ENCODE measurements around the gene EIF3L. TPM values are rescaled to one million over a fixed set of nuclear protein-coding genes. Genes with fewer than 3 reads are reported as not detected.
A peak's percentile ranks its signal among the peaks of the same experiment; 100 is the strongest.

The EIF3L gene
- polyA plus RNA-seq, 1 donor from 2014 or later = 344 TPM

DNA sequence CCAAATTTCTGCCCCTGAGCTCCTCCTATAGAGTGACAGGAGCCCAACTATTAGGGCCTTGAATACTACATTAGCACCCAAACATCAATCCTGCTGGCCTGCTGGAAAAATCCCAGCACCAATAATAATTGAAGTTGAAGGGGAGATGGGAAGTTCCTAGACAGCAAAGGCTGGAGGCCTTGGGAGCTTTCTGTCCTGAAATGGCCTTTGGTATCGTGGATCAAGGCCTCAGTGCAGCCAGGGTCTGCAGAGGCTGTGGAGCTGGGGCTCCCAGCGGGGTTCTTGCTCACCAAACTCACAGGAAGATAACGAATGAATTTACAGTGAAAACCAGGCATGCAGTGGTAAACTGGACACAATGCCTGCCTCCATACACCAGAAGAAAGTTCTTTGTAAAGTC is 47.7 kb downstream of the EIF3L start:
- H3K9me3 Mint-ChIP-seq = no peaks in the 10 kb centered on the region
- no peaks in the 10 kb centered on the region for H3K36me3 Mint-ChIP-seq
- H3K27me3 Mint-ChIP-seq = no peaks in the 10 kb centered on the region
- H3K4me1 Mint-ChIP-seq = peaks cover 10 to 14% (median 10%) of the 10 kb centered on the region in 3 donors
- H3K4me3 Mint-ChIP-seq = peak overlapping the region in 1 of 4 donors; percentile 64
- peak overlapping the region; percentile 79 to 93 (median 82) for H3K27ac Mint-ChIP-seq

DNA sequence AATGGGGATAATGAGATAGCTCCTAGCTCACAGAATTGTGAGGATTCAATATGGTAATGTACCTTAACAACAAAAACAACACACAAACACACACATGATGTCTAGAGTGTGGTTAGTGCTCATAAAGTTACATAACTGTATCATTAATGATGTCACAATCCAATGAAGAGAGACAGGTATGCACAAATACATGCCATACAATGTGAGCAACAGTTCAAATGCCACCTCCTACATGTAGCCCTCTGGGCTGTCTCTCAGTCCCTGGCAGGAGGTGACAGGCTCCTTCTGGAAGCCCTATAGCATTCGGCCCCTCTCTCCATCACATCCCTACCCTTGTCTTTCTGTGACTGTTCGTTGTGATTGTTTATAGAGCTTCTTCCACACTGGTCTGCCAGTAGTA is 48.6 kb downstream of the EIF3L start:
- Mint-ChIP-seq H3K9me3 (no peaks in the 10 kb centered on the region), H3K27me3 (no peaks in the 10 kb centered on the region), H3K27ac (peak overlapping the region in 1 of 3 donors; percentile 40), H3K4me3 (no peak overlapping the region), H3K4me1 (peaks cover 10 to 14% (median 10%) of the 10 kb centered on the region in 3 donors), H3K36me3 (no peaks in the 10 kb centered on the region)

DNA sequence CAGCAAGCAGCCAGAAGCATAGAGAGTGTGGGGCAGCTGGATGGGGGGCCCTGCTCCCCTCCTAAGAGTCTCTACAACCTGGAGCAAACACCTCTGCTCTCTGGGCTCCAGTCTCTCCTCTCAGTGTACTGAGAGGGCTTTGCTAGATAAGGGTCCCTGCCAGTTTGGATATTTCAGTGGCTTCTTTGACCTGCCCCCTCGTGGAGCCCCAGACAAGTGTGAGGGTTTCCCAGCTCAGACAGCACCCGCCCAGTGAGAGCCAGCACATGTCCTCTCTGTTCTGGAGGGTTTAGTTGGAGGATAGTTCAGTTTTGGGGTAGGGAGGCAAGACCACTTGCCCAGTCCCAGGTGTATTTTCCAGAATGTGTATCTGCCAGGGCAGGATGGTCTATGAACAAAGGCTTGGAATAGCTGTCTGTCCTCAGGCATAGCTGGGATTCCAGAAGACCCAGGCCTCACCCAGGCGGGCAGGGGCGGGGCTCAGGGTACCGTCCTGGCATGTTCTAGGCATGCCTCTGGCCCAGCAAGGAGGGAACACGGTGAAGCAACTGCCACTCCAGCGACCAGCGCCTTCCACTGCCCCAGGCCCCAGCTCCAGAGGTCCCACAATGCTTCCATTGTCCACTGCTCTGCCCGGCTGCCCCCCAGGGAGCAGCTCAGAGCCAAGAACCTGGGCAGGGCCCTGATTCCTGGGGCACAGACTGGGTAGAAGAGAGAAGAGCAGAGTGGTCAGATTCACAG is 49.4 kb downstream of the EIF3L start:
- peak overlapping the region in 1 of 3 donors; percentile 31 for H3K27ac Mint-ChIP-seq
- H3K4me1 Mint-ChIP-seq = peaks cover 10 to 14% (median 10%) of the 10 kb centered on the region in 3 donors
- H3K36me3 Mint-ChIP-seq = peaks cover 3% of the 10 kb centered on the region
- H3K4me3 Mint-ChIP-seq = peak overlapping the region in 1 of 4 donors; percentile 58
- no peaks in the 10 kb centered on the region for H3K9me3 Mint-ChIP-seq
- no peaks in the 10 kb centered on the region for H3K27me3 Mint-ChIP-seq

DNA sequence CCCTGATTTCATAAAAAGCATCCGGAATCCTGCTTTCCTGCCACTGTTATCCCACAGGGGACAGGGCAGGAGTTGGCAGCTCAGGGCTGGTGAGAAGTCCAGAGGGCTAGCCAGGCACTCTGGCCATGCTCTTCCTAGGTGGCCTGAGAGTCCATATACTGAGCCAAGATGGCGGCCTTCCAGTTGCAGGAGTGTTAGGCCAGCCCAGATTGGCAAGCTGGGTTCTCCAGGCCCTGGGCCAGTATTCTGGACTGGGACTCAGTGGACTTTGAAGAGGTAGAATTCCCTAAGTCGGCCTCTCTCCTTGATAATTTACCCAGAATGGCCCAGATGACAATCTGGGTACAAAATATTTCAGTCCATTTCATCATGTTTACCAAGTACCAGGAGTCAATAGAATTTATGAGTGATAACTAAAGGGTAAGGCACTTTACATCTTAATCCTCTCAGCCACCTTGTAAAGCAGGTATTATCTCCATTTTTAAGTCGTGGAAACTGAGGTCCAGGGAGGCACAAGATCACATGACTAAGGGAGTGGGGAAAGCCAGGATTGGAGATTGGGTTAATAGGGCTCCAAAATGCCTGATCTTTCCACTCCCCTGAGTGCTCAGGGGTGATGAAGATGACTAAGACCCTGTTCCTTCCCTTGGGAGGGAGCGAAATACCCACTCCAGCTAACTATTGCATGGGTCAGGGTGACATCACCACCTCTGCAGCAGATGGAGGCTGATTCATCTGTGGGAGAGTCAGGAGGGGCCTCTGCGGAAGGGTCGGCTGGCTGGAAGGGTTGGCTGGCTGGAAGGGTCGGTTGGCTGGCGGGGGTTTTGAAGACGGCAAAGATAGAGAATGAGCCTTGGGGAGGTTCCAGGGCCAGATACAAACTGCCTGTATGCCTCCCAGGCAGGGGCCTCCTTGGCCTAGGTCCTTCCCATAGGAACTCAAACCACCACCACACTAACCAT is 55.6 kb downstream of the EIF3L start:
- peak overlapping the region in 1 of 3 donors; percentile 70 for H3K27ac Mint-ChIP-seq
- no peaks in the 10 kb centered on the region for H3K27me3 Mint-ChIP-seq
- peak overlapping the region; percentile 72 to 92 (median 85) for H3K4me3 Mint-ChIP-seq
- peaks cover 6% of the 10 kb centered on the region for H3K36me3 Mint-ChIP-seq
- H3K9me3 Mint-ChIP-seq = no peaks in the 10 kb centered on the region
- peaks cover 9 to 22% (median 14%) of the 10 kb centered on the region in 3 donors for H3K4me1 Mint-ChIP-seq

DNA sequence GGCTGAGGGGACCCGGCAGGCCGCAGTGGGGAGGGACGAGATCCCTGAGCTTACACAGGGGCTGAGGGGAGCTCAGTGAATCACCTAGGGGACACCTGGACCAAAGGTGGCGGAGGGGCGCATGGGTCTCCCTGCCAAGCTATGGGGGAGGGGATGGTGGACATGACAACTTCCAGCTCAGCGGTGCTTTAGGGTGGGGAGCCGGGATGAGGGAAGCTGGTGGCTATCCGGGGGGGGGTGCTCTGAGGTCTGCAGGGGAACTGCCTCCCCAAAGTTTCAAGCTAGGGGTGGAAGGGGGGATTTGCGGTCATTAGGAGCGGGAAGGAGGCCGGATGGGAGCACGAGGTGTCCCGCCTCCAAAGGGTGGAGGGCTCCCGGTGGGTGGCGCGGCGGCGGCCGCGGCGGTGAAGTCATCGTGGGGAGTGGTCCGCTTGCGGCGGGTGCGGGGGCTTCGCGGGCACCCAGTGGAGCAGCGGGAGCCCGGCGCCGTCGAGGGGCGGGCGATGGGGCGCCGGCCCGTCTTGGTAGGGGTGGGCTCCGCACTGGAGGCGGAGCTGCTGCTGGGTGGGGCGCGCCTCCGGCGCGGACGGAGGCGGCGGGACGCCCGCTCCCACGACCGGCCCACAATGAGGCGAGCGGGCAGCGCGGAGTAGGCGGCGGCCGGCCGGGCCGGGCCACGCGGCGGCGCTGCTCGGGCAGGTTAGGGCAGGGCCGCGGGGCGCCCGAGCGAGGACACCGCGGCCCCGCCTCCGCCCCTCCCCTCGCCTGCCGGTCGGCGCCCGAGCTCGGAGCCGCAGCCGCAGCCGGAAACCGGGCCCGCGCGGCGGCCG is 56.5 kb downstream of the EIF3L start, which contains the start of gene MICALL1:
MICALL1 (plus strand) TSS at position 764 of the 830 bp plus-strand sequence. CDS start 126 bp downstream, outside the sequence.
- Mint-ChIP-seq H3K9me3 (no peaks in the 10 kb centered on the region), H3K27ac (peak within 1 kb of the TSS; percentile 70 to 91 (median 82)), H3K36me3 (peaks cover 6% of the 10 kb centered on the region), H3K4me3 (peak within 1 kb of the TSS; percentile 78 to 95 (median 86)), H3K4me1 (peaks cover 9 to 24% (median 14%) of the 10 kb centered on the region in 3 donors), H3K27me3 (no peaks in the 10 kb centered on the region)

DNA sequence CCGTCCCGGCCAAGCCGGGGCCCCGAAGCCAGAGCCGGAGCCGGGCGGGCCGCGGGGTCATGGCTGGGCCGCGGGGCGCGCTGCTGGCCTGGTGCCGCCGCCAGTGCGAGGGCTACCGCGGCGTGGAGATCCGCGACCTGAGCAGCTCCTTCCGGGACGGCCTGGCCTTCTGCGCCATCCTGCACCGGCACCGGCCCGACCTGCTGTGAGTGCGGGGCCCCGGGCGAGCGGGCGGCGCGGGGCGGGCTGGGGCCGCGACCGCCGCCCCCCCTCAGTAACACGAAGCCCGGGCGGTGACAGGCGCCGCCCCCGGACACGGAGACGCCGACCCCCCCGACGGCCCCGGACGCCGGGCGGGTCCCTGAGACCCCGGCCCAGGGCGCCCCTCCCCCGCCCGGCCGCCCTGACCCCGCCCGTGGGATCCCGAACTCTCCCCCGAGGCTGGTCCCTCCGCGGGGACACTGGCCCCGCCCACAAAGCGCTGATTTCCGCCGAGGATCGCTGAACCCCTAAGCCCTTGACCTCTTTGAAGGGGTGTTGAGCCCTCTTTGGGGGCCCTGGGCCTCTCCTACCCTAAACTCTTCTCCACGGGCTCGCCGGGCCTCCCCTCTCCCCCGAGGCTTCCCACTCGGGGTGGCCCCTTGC is 57.3 kb downstream of the EIF3L start:
- H3K4me3 Mint-ChIP-seq = peak overlapping the region; percentile 57 to 95 (median 86)
- H3K4me1 Mint-ChIP-seq = peaks cover 9 to 24% (median 14%) of the 10 kb centered on the region in 3 donors
- no peaks in the 10 kb centered on the region for H3K9me3 Mint-ChIP-seq
- H3K27ac Mint-ChIP-seq = peak overlapping the region; percentile 23 to 91 (median 82)
- peaks cover 6% of the 10 kb centered on the region for H3K36me3 Mint-ChIP-seq
- no peaks in the 10 kb centered on the region for H3K27me3 Mint-ChIP-seq

DNA sequence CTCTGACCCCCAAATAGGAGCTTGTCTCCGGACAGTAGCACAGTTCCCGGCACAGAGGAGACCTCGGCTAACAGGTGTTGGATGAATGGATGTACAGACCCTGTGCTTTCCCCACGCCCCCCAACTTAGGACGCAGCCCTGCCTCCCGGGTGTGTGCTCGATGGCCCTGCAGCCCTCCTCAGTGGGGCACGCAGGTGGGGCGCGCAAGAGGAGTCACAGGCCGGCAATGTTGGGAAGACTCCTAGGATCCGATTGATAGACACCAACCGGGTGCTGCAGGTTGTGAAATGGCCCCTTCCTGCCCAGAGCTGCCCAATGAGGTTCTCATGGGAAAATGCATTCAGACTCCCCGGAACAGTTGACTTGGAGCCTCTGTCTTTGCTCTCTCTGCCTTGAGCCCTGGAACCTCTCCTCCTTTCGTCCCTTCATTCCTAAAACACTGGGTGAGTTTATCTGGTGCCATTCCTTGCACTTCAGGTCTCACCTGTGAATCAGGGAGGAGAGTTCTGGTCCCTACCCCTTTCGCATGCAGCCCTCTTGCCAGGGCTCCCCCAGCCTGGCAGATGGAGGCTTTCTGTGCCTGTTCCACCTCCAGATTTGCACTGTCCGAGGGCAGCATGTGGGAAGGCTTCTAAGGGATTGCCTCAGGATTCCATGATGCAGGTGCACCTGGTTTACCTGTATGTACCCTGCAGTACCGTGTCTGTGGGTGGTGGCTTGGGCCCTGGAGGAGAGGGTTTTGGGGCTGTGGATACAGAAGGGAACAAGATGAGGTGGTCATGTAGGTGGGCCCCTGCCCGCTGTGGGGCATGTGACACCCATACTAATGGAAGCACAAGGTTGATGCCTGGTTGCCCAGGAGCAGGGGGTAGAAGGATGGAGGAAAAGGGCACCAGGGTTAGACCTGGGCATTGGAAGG is 58.1 kb downstream of the EIF3L start:
- H3K27ac Mint-ChIP-seq = peak overlapping the region; percentile 23 to 91 (median 82)
- H3K9me3 Mint-ChIP-seq = no peaks in the 10 kb centered on the region
- peaks cover 7% of the 10 kb centered on the region for H3K36me3 Mint-ChIP-seq
- peak overlapping the region; percentile 57 to 95 (median 86) for H3K4me3 Mint-ChIP-seq
- no peaks in the 10 kb centered on the region for H3K27me3 Mint-ChIP-seq
- peaks cover 9 to 24% (median 14%) of the 10 kb centered on the region in 3 donors for H3K4me1 Mint-ChIP-seq

DNA sequence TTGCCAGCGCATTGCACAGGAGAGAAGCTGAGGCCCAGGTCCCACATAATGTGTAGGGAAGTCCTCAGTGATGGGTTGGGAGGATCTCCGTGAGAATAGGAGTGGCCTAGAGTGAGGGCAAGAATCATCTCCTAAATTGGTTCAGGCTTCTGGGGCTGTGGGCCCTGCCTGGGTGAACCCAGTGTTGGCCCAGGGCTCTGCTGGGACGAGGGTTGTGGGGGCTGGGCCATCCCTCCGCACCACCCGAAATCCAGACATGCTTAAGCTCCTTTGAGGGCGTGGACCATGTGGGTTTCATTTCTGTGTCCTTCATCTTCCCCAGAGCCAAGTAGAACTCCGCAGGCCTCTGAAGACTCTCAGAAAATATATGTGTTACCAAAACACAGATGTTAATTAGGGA is 60.5 kb downstream of the EIF3L start:
- Mint-ChIP-seq H3K4me3 (no peak overlapping the region), H3K27ac (peak overlapping the region in 1 of 3 donors; percentile 67), H3K9me3 (no peaks in the 10 kb centered on the region), H3K4me1 (peaks cover 9 to 24% (median 14%) of the 10 kb centered on the region in 3 donors), H3K36me3 (peaks cover 4% of the 10 kb centered on the region), H3K27me3 (no peaks in the 10 kb centered on the region)

DNA sequence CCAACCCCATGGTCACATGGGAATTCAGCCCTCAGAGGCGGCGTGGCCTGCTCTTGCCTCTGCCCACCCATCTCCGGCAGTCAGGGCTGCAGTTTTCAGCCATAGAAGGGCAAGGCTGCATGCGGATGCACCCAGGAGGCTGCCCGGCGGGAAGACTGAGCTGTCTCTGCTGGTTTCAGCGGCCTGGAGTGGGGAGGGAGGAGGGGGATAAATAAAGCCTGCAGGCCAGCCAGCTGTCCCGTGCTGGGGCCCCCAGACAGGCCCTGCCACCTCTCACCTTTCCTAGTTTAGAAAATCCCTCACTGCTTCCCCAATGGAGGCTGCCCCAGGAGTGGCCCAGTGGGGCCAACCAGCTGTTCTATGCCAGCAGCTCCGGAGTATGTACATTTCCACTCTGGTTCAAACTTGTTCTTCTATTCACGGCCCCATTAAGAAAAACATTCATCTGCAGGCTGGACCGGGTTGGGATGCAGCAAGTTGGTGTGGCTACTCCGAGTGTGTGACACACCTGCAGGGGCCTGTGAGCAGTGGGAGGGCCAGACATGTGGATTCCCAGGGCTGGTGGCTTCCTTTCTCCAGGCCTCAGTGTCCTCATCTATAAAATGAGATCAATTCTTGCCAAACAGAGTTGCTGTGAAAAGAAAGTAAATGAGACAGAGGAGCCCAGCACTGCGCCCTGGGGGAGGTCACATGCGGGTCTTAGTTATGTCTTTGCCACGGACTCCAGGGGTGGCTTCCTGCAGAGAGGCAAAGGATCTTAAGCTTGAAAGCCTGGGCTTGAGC is 61.9 kb downstream of the EIF3L start:
- Mint-ChIP-seq H3K27ac (no peak overlapping the region), H3K4me1 (peaks cover 5 to 19% (median 14%) of the 10 kb centered on the region in 3 donors), H3K27me3 (no peaks in the 10 kb centered on the region), H3K4me3 (no peak overlapping the region), H3K36me3 (peaks cover 4% of the 10 kb centered on the region), H3K9me3 (no peaks in the 10 kb centered on the region)

DNA sequence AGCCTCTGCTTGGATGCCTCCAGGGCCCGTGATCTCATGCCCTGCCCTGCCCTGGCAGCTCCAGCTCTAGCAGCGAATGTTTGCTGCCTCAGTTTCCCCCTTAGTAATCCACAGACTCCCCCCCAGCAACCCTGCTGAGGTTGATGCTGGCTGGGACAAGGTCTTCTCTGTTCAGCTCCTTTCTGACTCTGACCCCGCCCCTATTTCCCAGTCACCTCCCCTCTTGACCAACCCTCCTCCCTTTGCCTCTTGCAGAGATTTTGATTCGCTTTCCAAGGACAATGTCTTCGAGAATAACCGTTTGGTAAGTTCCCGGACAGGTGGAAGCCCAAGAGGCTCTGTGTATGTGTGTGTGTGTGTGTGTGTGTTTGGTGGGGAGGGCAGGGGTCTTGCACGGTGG is 62.5 kb downstream of the EIF3L start:
- Mint-ChIP-seq H3K9me3 (no peaks in the 10 kb centered on the region), H3K36me3 (peaks cover 4% of the 10 kb centered on the region), H3K4me1 (peaks cover 5 to 19% (median 12%) of the 10 kb centered on the region in 3 donors), H3K27ac (peak overlapping the region in 1 of 3 donors; percentile 78), H3K4me3 (peak overlapping the region in 1 of 4 donors; percentile 27), H3K27me3 (no peaks in the 10 kb centered on the region)

DNA sequence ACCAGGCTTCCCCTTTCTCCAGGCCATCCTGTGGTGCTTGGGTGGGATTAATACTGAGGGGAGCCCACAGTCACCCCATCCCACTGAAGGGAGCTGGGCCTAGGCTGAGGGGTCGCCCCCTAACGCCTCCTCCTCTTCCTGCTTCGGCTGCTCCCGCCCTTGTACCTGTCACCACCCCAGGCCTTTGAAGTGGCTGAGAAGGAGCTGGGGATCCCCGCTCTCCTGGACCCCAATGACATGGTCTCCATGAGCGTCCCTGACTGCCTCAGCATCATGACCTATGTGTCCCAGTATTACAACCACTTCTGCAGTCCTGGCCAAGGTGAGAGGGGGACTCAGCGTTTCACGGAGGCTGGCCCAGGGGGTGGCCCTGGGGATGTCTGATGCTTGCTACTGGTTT is 63.0 kb downstream of the EIF3L start:
- peaks cover 4% of the 10 kb centered on the region for H3K36me3 Mint-ChIP-seq
- H3K27ac Mint-ChIP-seq = peak overlapping the region in 1 of 3 donors; percentile 78
- H3K27me3 Mint-ChIP-seq = no peaks in the 10 kb centered on the region
- H3K4me3 Mint-ChIP-seq = no peak overlapping the region
- peaks cover 5 to 15% (median 10%) of the 10 kb centered on the region in 3 donors for H3K4me1 Mint-ChIP-seq
- H3K9me3 Mint-ChIP-seq = no peaks in the 10 kb centered on the region

DNA sequence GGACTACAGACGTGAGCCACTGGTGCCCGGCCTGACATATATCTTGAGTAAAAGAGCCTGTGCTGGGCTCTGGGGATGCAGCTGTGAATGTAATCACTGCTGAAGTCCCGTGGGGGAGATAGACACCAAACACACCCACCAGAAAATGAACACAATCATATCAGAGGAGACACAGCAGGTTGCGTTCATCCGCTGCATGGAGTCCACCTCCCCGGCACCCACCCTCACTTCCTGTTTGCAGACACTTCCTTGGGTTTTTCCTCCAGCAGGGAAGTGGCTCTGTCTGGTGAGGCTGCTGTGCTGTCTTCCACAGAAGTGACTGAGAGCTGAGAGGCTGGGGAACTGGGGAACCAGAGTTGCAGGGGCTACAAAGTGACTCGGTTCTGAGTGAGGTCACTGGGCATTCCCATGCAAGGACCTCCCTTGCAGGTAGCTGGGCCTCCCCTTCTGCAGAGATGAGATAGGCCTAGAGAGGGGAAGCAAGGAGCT is 64.1 kb downstream of the EIF3L start:
- Mint-ChIP-seq H3K4me1 (peaks cover 0 to 13% (median 4%) of the 10 kb centered on the region in 3 donors), H3K27ac (peak overlapping the region in 1 of 3 donors; percentile 28), H3K4me3 (peak overlapping the region in 1 of 4 donors; percentile 12), H3K36me3 (peaks cover 3% of the 10 kb centered on the region), H3K27me3 (no peaks in the 10 kb centered on the region), H3K9me3 (no peaks in the 10 kb centered on the region)
